Measurements from ENCODE around the gene LAMA3.

- TF ChIP-seq POLR2A (IDR thresholded peaks at IDR 0.05): no peak
- TF ChIP-seq, protein P1, sequence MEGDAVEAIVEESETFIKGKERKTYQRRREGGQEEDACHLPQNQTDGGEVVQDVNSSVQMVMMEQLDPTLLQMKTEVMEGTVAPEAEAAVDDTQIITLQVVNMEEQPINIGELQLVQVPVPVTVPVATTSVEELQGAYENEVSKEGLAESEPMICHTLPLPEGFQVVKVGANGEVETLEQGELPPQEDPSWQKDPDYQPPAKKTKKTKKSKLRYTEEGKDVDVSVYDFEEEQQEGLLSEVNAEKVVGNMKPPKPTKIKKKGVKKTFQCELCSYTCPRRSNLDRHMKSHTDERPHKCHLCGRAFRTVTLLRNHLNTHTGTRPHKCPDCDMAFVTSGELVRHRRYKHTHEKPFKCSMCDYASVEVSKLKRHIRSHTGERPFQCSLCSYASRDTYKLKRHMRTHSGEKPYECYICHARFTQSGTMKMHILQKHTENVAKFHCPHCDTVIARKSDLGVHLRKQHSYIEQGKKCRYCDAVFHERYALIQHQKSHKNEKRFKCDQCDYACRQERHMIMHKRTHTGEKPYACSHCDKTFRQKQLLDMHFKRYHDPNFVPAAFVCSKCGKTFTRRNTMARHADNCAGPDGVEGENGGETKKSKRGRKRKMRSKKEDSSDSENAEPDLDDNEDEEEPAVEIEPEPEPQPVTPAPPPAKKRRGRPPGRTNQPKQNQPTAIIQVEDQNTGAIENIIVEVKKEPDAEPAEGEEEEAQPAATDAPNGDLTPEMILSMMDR (IDR thresholded peaks at IDR 0.05): no peak
Observed at GRCh38 chr18:23838233-23838632, 149.0 kb downstream of the LAMA3 start.
